ENCODE results near the gene TK1.

The TK1 gene

DNA sequence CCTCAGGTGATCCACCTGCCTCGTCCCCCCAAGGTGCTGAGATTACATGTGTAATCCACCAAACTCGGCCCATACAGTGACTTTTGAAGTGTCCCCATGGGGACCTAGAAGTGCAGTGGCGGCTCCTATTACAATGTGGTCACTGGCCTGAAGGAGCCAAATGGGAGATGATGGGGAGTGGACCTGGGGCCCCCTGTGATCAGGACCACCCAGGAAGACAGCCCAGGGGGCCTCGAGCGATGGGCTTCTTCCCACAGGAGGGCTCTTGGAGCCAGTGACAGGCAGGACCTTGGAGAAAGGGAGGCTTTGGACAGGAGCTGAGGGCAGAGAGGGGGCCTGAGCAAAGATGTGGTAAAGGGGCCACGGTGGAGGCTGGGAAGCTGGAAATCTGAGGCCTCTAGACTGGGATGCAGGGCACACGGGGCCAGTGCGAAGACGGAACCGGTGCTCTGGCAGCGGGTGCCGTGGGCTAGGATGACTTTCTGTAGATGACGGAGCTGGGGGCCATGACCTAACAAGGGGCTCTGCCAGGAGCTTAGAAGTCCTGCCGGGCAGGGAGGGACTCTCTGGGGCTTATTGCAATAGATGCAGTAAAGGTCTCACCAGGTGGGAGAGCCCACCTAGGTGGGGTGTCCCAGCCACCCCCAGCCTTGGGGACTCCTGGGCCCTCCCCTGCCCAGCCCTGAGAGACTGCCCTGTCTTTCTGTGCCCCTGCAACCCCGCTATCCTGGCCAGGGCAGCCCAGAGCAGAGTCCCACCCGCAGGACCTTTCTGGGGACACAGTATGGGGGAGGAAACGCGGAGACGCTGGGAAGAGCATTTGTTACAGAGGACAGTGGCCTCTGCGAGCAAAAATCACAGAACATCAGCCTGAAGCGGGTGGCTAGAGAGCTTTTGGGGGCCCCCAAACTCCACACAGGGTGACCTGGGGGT is 43.4 kb downstream of the TK1 start:
- DNase-seq, result no peak
- no peak for ATAC-seq (ENCODE audit: insufficient read depth, low read depth)
- H3K4me2 ChIP-seq (ENCODE audit: insufficient read depth, low read length), result no peak overlapping the region
- H4K20me1 ChIP-seq (ENCODE audit: insufficient read depth, low read length), result peaks cover under 1% of the 10 kb centered on the region; the same call in 1 of the 2 replicates
- H2AFZ ChIP-seq (ENCODE audit: low read depth, low read length), result no peak overlapping the region
- H3K79me2 ChIP-seq (ENCODE audit: insufficient read depth, low read length), result no peaks in the 10 kb centered on the region
- H3K9me3 ChIP-seq (ENCODE audit: insufficient read depth, low read length, severe bottlenecking), result no peaks in the 10 kb centered on the region
- TF ChIP-seq EZH2 (IDR thresholded peaks at IDR 0.05; ENCODE audit: borderline replicate concordance, low read depth, low read length, severe bottlenecking), result no peak
- H3K4me3 ChIP-seq (ENCODE audit: low read depth in 1 of 2, low read length in 2 of 2), result no peak overlapping the region
- no peak overlapping the region for H3K9ac ChIP-seq (ENCODE audit: low read depth, low read length)
- H3K36me3 ChIP-seq (ENCODE audit: insufficient read depth, low read length), result no peaks in the 10 kb centered on the region
- no peaks in the 10 kb centered on the region for H3K4me1 ChIP-seq (ENCODE audit: insufficient read depth, low read length)
- H3K27ac ChIP-seq (ENCODE audit: low read length), result no peak overlapping the region
- H3K27me3 ChIP-seq (ENCODE audit: insufficient read depth, low read length, poor library complexity), result no peaks in the 10 kb centered on the region

DNA sequence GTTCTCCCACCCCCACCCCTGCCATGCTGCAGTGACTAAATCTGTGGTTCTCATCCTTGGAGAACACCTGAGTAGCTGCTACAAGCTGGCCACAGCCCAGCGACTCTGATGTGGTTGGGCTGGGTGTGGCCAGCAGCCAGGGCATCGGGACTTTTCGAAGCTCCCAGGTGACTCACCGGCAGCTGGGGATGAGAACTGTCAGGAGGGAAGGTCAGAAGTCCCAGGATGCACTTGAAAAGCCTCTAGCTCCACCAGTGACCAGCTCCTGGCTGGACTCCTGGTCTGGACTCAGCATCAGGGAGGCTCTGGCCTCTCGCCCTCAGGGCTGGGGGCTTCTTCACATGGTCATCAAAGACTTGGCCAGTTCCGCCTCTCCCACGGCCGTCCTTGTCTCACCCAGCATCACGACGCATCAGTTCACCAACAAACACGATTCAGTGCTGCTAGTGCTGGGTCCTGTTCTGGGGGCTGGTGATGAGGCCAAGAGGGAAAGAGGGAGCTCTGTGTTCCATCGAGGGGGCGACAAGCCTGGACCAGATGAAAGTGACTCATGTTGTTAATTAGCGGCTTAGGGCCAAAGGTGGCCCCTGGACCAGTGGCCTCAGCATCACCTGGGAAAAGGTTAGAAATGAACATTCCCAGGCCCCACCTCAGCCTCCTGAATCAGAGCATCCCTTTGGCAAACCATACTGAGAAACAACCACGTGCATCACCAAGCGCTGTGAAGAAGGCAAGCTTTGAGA is 44.6 kb downstream of the TK1 start:
- Histone ChIP-seq H3K4me3 (ENCODE audit: low read depth in 1 of 2, low read length in 2 of 2) (no peak overlapping the region), H3K4me1 (ENCODE audit: insufficient read depth, low read length) (no peaks in the 10 kb centered on the region), H3K36me3 (ENCODE audit: insufficient read depth, low read length) (no peaks in the 10 kb centered on the region; the same call in 1 of the 2 replicates), H3K9ac (ENCODE audit: low read depth, low read length) (no peak overlapping the region), H2AFZ (ENCODE audit: low read depth, low read length) (no peak overlapping the region), H3K4me2 (ENCODE audit: insufficient read depth, low read length) (no peak overlapping the region), H4K20me1 (ENCODE audit: insufficient read depth, low read length) (peaks cover 11% of the 10 kb centered on the region), H3K27ac (ENCODE audit: low read length) (no peak overlapping the region), H3K27me3 (ENCODE audit: insufficient read depth, low read length, poor library complexity) (no peaks in the 10 kb centered on the region), H3K9me3 (ENCODE audit: insufficient read depth, low read length, severe bottlenecking) (no peaks in the 10 kb centered on the region), H3K79me2 (ENCODE audit: insufficient read depth, low read length) (no peaks in the 10 kb centered on the region)
- ATAC-seq (ENCODE audit: insufficient read depth, low read depth), result no peak
- TF ChIP-seq, protein P1, sequence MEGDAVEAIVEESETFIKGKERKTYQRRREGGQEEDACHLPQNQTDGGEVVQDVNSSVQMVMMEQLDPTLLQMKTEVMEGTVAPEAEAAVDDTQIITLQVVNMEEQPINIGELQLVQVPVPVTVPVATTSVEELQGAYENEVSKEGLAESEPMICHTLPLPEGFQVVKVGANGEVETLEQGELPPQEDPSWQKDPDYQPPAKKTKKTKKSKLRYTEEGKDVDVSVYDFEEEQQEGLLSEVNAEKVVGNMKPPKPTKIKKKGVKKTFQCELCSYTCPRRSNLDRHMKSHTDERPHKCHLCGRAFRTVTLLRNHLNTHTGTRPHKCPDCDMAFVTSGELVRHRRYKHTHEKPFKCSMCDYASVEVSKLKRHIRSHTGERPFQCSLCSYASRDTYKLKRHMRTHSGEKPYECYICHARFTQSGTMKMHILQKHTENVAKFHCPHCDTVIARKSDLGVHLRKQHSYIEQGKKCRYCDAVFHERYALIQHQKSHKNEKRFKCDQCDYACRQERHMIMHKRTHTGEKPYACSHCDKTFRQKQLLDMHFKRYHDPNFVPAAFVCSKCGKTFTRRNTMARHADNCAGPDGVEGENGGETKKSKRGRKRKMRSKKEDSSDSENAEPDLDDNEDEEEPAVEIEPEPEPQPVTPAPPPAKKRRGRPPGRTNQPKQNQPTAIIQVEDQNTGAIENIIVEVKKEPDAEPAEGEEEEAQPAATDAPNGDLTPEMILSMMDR (IDR thresholded peaks at IDR 0.05; ENCODE audit: borderline replicate concordance, extremely low read depth, low read length, poor library complexity, severe bottlenecking), result no peak
- TF ChIP-seq EZH2 (IDR thresholded peaks at IDR 0.05; ENCODE audit: borderline replicate concordance, low read depth, low read length, severe bottlenecking), result no peak
- DNase-seq, result no peak

DNA sequence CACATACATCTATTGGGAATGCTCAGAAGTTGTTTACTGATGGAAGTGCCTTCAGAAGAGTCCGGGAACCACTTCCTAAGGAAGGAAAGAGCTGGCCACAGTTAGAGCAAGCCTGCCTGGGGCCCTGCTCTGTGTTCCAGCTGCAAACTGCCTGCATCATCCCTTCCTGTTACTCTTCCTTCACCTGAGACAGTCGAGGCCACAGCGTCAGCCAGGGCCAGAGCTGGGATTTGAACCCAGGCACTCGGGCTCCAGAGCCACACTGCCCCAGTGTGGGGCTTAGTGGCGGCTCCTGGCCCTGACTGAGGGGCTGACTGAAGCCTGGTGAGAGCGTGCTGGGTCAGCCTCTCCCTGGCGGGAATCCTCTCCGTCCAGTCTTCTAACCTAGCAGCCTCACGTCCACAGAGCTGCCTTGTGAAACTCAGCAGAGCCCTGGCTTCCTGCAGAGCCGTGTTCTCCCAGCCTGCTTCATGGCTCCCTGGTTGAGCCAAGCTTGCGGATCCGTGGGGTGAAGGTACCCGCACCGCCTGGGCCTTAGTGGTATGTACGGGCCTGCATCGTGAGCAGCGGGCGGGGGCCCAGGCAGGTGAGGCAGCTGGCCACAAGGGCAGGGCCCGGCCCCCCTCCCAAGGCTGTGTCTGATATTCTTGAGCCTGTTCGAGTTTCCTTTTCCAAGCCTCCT is 45.3 kb downstream of the TK1 start:
- Histone ChIP-seq H3K9me3 (ENCODE audit: insufficient read depth, low read length, severe bottlenecking) (no peaks in the 10 kb centered on the region), H2AFZ (ENCODE audit: low read depth, low read length) (no peak overlapping the region), H3K36me3 (ENCODE audit: insufficient read depth, low read length) (peaks cover under 1% of the 10 kb centered on the region; the same call in 1 of the 2 replicates), H3K27me3 (ENCODE audit: insufficient read depth, low read length, poor library complexity) (no peaks in the 10 kb centered on the region), H3K79me2 (ENCODE audit: insufficient read depth, low read length) (no peaks in the 10 kb centered on the region), H3K4me2 (ENCODE audit: insufficient read depth, low read length) (no peak overlapping the region), H3K9ac (ENCODE audit: low read depth, low read length) (no peak overlapping the region), H3K4me1 (ENCODE audit: insufficient read depth, low read length) (no peaks in the 10 kb centered on the region), H4K20me1 (ENCODE audit: insufficient read depth, low read length) (peaks cover 17% of the 10 kb centered on the region), H3K4me3 (ENCODE audit: low read depth in 1 of 2, low read length in 2 of 2) (no peak overlapping the region), H3K27ac (ENCODE audit: low read length) (no peak overlapping the region)
- DNase-seq (no peak), ATAC-seq (ENCODE audit: insufficient read depth, low read depth) (no peak)
- TF ChIP-seq, protein P1 (IDR thresholded peaks at IDR 0.05; ENCODE audit: borderline replicate concordance, extremely low read depth, low read length, poor library complexity, severe bottlenecking), result no peak
- no peak for TF ChIP-seq EZH2 (IDR thresholded peaks at IDR 0.05; ENCODE audit: borderline replicate concordance, low read depth, low read length, severe bottlenecking)

Data from DND-41 (cell line).